Ascending aorta (tissue), 2 donors: ENCODE results near the gene TMIGD3. TPM values are rescaled to one million over a fixed set of nuclear protein-coding genes. Genes with fewer than 3 reads are reported as not detected.

Source experiments
- DNase-seq, 2 donors: peaks; one replicate each; pipeline ENCODE4 v3.0.0-alpha.2; 2019; ENCODE audit warnings: low spot score in 2 of 2
- H3K27ac ChIP-seq, 2 donors: fragments of 200-600 bp; sonication (generic); one replicate each; pipeline ENCODE4 v1.5.1; 2016 to 2017; ENCODE audit warnings: mild to moderate bottlenecking in 1 of 2
- H3K27me3 ChIP-seq: fragments of 200-600 bp; sonication (generic); one replicate; pipeline ENCODE4 v1.5.1; 2017
- H3K36me3 ChIP-seq, 2 donors: fragments of 200-600 bp; sonication (generic); one replicate each; pipeline ENCODE4 v1.5.1; 2016
- H3K4me1 ChIP-seq, 2 donors: fragments of 200-600 bp; sonication (generic); one replicate each; pipeline ENCODE4 v1.5.1; 2016 to 2017; ENCODE audit warnings: mild to moderate bottlenecking in 1 of 2
- H3K4me3 ChIP-seq, 2 donors: fragments of 200-600 bp; sonication (generic); one replicate each; pipeline ENCODE4 v1.5.1; 2016 to 2017; ENCODE audit warnings: mild to moderate bottlenecking in 1 of 2
- H3K9me3 ChIP-seq, 2 donors: fragments of 200-600 bp; sonication (generic); one replicate each; pipeline ENCODE4 v1.5.1; 2016
- intact Hi-C: fragments of 100-400 bp; cut with DNase I; formaldehyde crosslinking; loops from one replicate; pipeline ENCODE4 v1.15.1; 2023
- total RNA-seq: library from RNA; depleted of rRNA; stranded (reverse); fragments of >200 nt; gene quantifications from one replicate; pipeline ENCODE4 v1.1.0, GENCODE V29; 2016
- TF ChIP-seq, protein P1 (sequence below), 3 experiments: fragments of 200-600 bp in 2 of 3; fragments of 450-650 bp in 1 of 3; sonication (generic) in 2 of 3; IDR thresholded peaks; one replicate each; pipeline ENCODE4 v1.5.1; 2016 to 2019; ENCODE audit warnings: antibody characterized with exemption in 3 of 3, mild to moderate bottlenecking in 1 of 3, moderate library complexity in 1 of 3

The TMIGD3 gene
- total RNA-seq, 1 donor from 2014 or later = 2.4 TPM

DNA sequence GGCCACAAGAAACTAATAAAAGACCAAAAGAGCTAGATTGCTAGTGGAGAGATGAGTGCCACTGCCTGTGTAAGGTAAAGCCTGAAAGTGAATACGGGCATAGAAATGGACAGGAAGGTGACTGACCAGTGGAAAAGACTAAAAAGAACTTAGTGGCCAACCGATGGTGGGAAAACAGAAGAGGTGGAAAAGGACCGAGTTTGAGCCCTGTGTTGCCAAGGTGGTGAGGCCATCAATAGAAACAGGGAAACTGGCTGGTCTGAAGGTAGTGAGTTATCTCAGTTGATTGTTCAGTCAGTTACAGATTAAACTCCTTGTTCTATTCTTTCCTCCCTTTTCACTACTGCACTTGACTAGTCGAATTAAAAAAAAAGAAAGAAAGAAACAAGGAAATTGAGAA, 56.9 kb downstream of the TMIGD3 start:
- Histone ChIP-seq H3K4me1 (peaks cover 13 to 26% of the 10 kb centered on the region in 2 donors), H3K36me3 (peaks cover 27 to 46% of the 10 kb centered on the region in 2 donors), H3K27ac (no peak overlapping the region), H3K27me3 (no peaks in the 10 kb centered on the region), H3K9me3 (no peaks in the 10 kb centered on the region), H3K4me3 (no peak overlapping the region)
- DNase-seq = no peak
- TF ChIP-seq, protein P1, sequence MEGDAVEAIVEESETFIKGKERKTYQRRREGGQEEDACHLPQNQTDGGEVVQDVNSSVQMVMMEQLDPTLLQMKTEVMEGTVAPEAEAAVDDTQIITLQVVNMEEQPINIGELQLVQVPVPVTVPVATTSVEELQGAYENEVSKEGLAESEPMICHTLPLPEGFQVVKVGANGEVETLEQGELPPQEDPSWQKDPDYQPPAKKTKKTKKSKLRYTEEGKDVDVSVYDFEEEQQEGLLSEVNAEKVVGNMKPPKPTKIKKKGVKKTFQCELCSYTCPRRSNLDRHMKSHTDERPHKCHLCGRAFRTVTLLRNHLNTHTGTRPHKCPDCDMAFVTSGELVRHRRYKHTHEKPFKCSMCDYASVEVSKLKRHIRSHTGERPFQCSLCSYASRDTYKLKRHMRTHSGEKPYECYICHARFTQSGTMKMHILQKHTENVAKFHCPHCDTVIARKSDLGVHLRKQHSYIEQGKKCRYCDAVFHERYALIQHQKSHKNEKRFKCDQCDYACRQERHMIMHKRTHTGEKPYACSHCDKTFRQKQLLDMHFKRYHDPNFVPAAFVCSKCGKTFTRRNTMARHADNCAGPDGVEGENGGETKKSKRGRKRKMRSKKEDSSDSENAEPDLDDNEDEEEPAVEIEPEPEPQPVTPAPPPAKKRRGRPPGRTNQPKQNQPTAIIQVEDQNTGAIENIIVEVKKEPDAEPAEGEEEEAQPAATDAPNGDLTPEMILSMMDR (IDR thresholded peaks at IDR 0.05) = no peak
- intact Hi-C loops = loop anchor here (5.0 to 10.0 kb wide), 2 partner anchors 482 to 1109 kb away; partner anchors contain the start of genes LRIF1 and RBM15

- Histone ChIP-seq H3K36me3 (peaks cover 46 to 70% of the 10 kb centered on the region in 2 donors), H3K4me1 (peaks cover 4 to 12% of the 10 kb centered on the region in 2 donors), H3K27me3 (no peaks in the 10 kb centered on the region), H3K27ac (no peak overlapping the region), H3K4me3 (no peak overlapping the region), H3K9me3 (no peaks in the 10 kb centered on the region)
- DNase-seq = no peak
- TF ChIP-seq, protein P1 (IDR thresholded peaks at IDR 0.05) = no peak
- intact Hi-C loops = loop anchor here (10.0 kb wide), 1 partner anchor 479 kb away; the partner anchor contains the start of gene LRIF1
These were observed 59.4 kb downstream of the TMIGD3 start for GRCh38 chr1:111444031-111444430.

- no peaks in the 10 kb centered on the region for H3K9me3 ChIP-seq
- H3K27ac ChIP-seq = no peak overlapping the region
- intact Hi-C loops = loop anchor here (10.0 kb wide), 1 partner anchor 478 kb away; the partner anchor contains the start of gene LRIF1
- H3K36me3 ChIP-seq = peaks cover 49 to 77% of the 10 kb centered on the region in 2 donors
- no peak overlapping the region for H3K4me3 ChIP-seq
- DNase-seq = no peak
- no peaks in the 10 kb centered on the region for H3K27me3 ChIP-seq
- TF ChIP-seq, protein P1 (IDR thresholded peaks at IDR 0.05) = no peak
- H3K4me1 ChIP-seq = peaks cover 2 to 5% of the 10 kb centered on the region in 2 donors
These were observed 61.0 kb downstream of the TMIGD3 start for GRCh38 chr1:111442457-111442856.

DNA sequence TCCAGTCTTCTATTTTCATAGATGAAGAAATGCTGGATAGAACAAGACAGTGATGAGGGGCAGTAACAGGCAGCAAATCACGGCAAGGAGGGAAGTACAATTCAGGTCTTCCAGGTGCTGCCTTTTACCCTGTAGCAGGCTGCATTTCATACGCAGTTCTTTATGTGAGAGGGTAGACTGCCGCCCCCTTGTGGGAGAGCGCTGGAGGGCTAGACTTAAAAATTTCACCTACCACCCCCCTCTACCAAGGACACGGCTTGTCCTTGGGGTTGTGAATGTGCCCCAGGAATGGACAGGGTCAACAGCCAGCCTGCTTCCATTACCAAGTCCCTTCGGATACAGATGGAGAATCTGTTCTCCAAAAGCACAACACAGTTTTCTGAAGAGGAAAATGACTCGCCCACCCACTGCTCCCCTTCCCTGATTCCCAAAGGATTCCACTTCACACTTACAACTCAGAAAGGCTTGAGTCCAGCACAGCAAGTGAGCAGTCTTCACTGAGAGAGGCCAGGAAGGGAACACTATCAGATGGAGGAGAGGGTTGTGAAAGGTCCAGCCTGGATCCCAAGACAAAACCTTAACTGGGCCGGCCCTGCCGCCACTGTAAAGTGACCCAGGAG, 61.8 kb downstream of the TMIGD3 start:
- H3K9me3 ChIP-seq = no peaks in the 10 kb centered on the region
- no peak overlapping the region for H3K4me3 ChIP-seq
- TF ChIP-seq, protein P1 (IDR thresholded peaks at IDR 0.05) = peak in 1 of 3 experiments; percentile 18
- H3K27ac ChIP-seq = no peak overlapping the region
- intact Hi-C loops = loop anchor here (10.0 kb wide), 1 partner anchor 477 kb away; the partner anchor contains the start of gene LRIF1
- no peaks in the 10 kb centered on the region for H3K4me1 ChIP-seq
- H3K36me3 ChIP-seq = peaks cover 49 to 77% of the 10 kb centered on the region in 2 donors
- H3K27me3 ChIP-seq = no peaks in the 10 kb centered on the region
- no peak for DNase-seq

GRCh38 chr1:111439461-111440351, 63.7 kb downstream of the TMIGD3 start:
- Histone ChIP-seq H3K4me3 (no peak overlapping the region), H3K9me3 (no peaks in the 10 kb centered on the region), H3K27me3 (no peaks in the 10 kb centered on the region), H3K36me3 (peaks cover 45 to 61% of the 10 kb centered on the region in 2 donors), H3K27ac (no peak overlapping the region), H3K4me1 (no peaks in the 10 kb centered on the region)
- intact Hi-C loops = loop anchor here (10.0 kb wide), 1 partner anchor 475 kb away; the partner anchor contains the start of gene LRIF1
- no peak for DNase-seq
- TF ChIP-seq, protein P1 (IDR thresholded peaks at IDR 0.05) = no peak
